SH-SY5Y (cell line): Measurements from ENCODE around the gene TOGARAM1.

Experiments
- GATA2 ChIP-seq: IDR thresholded peaks from 2 replicates; pipeline ENCODE4 v1.6.1; 2011; ENCODE audit warnings: mild to moderate bottlenecking, low read depth, low read length
- GATA3 ChIP-seq: IDR thresholded peaks from 2 replicates; pipeline ENCODE4 v1.6.1; 2011; ENCODE audit warnings: low read depth, mild to moderate bottlenecking, low read length, moderate library complexity

DNA sequence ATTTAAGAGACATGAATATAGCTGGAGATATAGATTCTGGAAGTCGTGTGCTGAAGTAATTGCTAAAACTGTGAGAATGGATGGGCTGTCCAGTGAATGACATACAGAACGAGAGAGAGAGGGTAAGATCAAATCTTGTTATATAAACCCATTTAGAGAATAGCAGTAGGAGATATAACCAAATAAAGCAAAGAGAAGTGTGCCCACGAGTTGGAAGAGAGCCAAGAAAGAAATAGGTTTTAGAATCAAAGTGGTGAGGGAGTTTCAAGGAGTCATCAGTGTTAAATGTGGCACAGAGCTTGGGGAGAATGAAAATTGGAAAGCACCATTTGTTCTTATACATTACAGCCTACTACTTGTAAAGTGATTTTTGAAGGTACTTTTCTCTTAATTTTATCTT lies 19.2 kb downstream of the TOGARAM1 start:
- no peak for TF ChIP-seq GATA2
- no peak for TF ChIP-seq GATA3
